Skin epidermis (tissue), 12 donors: ENCODE measurements around the gene ACSL6.

ENCODE experiments used
- H3K27ac ChIP-seq, 21 experiments: fragments of 200-600 bp; sonication (generic) in 11 of 21; one replicate each; pipeline ENCODE4 v1.5.0; 2020; ENCODE audit warnings: mild to moderate bottlenecking in 3 of 21, inconsistent platforms in 2 of 21, moderate library complexity in 2 of 21
- H3K4me3 ChIP-seq, 7 experiments: fragments of 200-600 bp; sonication (generic) in 2 of 7; one replicate each; pipeline ENCODE4 v1.5.0; 2020; ENCODE audit warnings: inconsistent platforms in 2 of 7, mild to moderate bottlenecking in 2 of 7, moderate library complexity in 1 of 7

ACSL6 gene

GRCh38 chr5:132049559-132049958, 38.1 kb upstream of the ACSL6 start:
- Histone ChIP-seq H3K4me3 (no peak overlapping the region), H3K27ac (no peak overlapping the region)

- H3K4me3 ChIP-seq: no peak overlapping the region
- H3K27ac ChIP-seq: no peak overlapping the region
These were observed 37.6 kb upstream of the ACSL6 start for GRCh38 chr5:132049093-132049492.

- Histone ChIP-seq H3K27ac (no peak overlapping the region), H3K4me3 (no peak overlapping the region)
These were observed 35.4 kb upstream of the ACSL6 start for GRCh38 chr5:132046880-132047299.

GRCh38 chr5:132044207-132044606, 32.7 kb upstream of the ACSL6 start:
- Histone ChIP-seq H3K27ac (no peak overlapping the region), H3K4me3 (no peak overlapping the region)

GRCh38 chr5:132037353-132037752, 25.9 kb upstream of the ACSL6 start:
- no peak overlapping the region for H3K4me3 ChIP-seq
- no peak overlapping the region for H3K27ac ChIP-seq

GRCh38 chr5:132033122-132033521, 21.7 kb upstream of the ACSL6 start:
- H3K4me3 ChIP-seq: no peak overlapping the region

GRCh38 chr5:132032196-132032595, 20.7 kb upstream of the ACSL6 start:
- H3K27ac ChIP-seq: no peak overlapping the region
- no peak overlapping the region for H3K4me3 ChIP-seq

More at GRCh38 chr5:132033122-132033521, 21.7 kb upstream of the ACSL6 start:
- no peak overlapping the region for H3K27ac ChIP-seq

- Histone ChIP-seq H3K27ac (no peak overlapping the region), H3K4me3 (no peak overlapping the region)
These were observed 19.2 kb upstream of the ACSL6 start for GRCh38 chr5:132030610-132031009.

GRCh38 chr5:132029609-132030330, 18.3 kb upstream of the ACSL6 start:
- H3K27ac ChIP-seq: no peak overlapping the region
- no peak overlapping the region for H3K4me3 ChIP-seq

- Histone ChIP-seq H3K4me3 (no peak overlapping the region), H3K27ac (no peak overlapping the region)
These were observed 15.6 kb upstream of the ACSL6 start for GRCh38 chr5:132027027-132027426.

GRCh38 chr5:132026516-132027008, 15.1 kb upstream of the ACSL6 start:
- no peak overlapping the region for H3K27ac ChIP-seq
- H3K4me3 ChIP-seq: no peak overlapping the region

GRCh38 chr5:132025403-132025971, 14.0 kb upstream of the ACSL6 start:
- no peak overlapping the region for H3K27ac ChIP-seq

GRCh38 chr5:132024789-132025402, 13.4 kb upstream of the ACSL6 start:
- no peak overlapping the region for H3K27ac ChIP-seq
- H3K4me3 ChIP-seq: no peak overlapping the region

More at GRCh38 chr5:132025403-132025971, 14.0 kb upstream of the ACSL6 start:
- no peak overlapping the region for H3K4me3 ChIP-seq

- Histone ChIP-seq H3K4me3 (no peak overlapping the region), H3K27ac (no peak overlapping the region)
These were observed 12.6 kb upstream of the ACSL6 start for GRCh38 chr5:132024117-132024435.

- Histone ChIP-seq H3K27ac (no peak overlapping the region), H3K4me3 (no peak overlapping the region)
These were observed 12.0 kb upstream of the ACSL6 start for GRCh38 chr5:132023258-132024116.

- H3K27ac ChIP-seq: no peak overlapping the region
- no peak overlapping the region for H3K4me3 ChIP-seq
These were observed 11.3 kb upstream of the ACSL6 start for GRCh38 chr5:132022737-132023136.

GRCh38 chr5:132021654-132022053, 10.2 kb upstream of the ACSL6 start:
- Histone ChIP-seq H3K4me3 (no peak overlapping the region), H3K27ac (no peak overlapping the region)

GRCh38 chr5:132020568-132021339, 9.3 kb upstream of the ACSL6 start:
- H3K4me3 ChIP-seq: no peak overlapping the region

GRCh38 chr5:132019857-132020555, 8.5 kb upstream of the ACSL6 start:
- Histone ChIP-seq H3K4me3 (no peak overlapping the region), H3K27ac (peak overlapping the region in 2 of 21 experiments; percentile 9 to 42)

More at GRCh38 chr5:132020568-132021339, 9.3 kb upstream of the ACSL6 start:
- no peak overlapping the region for H3K27ac ChIP-seq
